Liver (tissue), 3 donors: ENCODE results near the gene MMD2.

Experiments
- EGR1 ChIP-seq, 2 donors: IDR thresholded peaks; 2 replicates each; pipeline ENCODE4 v1.6.1; 2016 to 2018; ENCODE audit warnings: antibody characterized with exemption in 2 of 2, low read depth in 2 of 2
- RXRA ChIP-seq, 2 donors: IDR thresholded peaks; 2 replicates each; pipeline ENCODE4 v1.6.1; 2017 to 2018; ENCODE audit warnings: antibody characterized with exemption in 2 of 2, mild to moderate bottlenecking in 1 of 2
- TF ChIP-seq, protein P1 (sequence below): IDR thresholded peaks from 2 replicates; pipeline ENCODE4 v1.6.1; 2016; ENCODE audit warnings: antibody characterized with exemption, mild to moderate bottlenecking
- TF ChIP-seq, protein P2 (sequence below): fragments of 150-350 bp; IDR thresholded peaks from 2 replicates; pipeline ENCODE4 v1.5.1; 2017; ENCODE audit warnings: improper control_type of control experiment, low read depth, low read length; ENCODE audit not compliant: missing input control
- TF ChIP-seq, protein P3 (sequence below): IDR thresholded peaks from 2 replicates; pipeline ENCODE4 v1.6.1; 2016; ENCODE audit warnings: antibody characterized with exemption
- donor health status: healthy.
- donor health status: healthy.

DNA sequence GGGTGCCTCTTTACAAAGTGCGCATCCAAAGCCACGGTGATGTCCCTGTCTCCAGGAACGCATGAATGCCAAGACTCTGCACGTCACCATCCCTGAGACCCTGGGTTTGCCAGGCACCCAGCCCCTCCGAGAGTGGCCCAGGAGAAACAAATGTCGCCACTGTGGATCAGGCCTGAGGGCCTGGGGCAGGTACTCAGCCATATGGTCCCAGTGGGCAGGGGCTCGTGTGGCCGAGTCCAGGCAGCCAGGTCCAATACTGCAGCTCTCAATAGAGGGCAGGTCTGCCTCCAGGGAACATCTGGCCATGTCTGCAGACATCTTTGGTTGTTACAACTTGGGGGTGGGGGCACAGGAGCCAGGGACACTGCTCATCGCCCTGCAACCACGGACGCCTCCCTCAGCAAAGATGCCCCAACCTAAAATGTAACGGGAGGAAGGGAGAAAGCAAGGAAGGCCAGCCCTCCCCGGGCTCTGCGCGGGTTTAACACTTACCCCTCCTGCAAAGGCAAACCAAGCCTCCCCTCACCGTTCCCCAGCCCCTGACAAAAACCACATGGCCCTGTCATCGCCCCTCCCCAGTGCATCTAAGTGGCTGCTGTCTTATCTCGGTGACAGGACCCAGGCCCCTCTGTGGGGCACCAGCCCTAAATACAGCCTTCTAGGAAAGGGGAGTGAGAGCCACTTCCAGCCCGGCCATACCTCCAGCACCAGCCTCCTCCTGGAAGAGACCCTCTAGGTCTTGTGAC is 86.9 kb downstream of the MMD2 start:
- TF ChIP-seq, protein P1, sequence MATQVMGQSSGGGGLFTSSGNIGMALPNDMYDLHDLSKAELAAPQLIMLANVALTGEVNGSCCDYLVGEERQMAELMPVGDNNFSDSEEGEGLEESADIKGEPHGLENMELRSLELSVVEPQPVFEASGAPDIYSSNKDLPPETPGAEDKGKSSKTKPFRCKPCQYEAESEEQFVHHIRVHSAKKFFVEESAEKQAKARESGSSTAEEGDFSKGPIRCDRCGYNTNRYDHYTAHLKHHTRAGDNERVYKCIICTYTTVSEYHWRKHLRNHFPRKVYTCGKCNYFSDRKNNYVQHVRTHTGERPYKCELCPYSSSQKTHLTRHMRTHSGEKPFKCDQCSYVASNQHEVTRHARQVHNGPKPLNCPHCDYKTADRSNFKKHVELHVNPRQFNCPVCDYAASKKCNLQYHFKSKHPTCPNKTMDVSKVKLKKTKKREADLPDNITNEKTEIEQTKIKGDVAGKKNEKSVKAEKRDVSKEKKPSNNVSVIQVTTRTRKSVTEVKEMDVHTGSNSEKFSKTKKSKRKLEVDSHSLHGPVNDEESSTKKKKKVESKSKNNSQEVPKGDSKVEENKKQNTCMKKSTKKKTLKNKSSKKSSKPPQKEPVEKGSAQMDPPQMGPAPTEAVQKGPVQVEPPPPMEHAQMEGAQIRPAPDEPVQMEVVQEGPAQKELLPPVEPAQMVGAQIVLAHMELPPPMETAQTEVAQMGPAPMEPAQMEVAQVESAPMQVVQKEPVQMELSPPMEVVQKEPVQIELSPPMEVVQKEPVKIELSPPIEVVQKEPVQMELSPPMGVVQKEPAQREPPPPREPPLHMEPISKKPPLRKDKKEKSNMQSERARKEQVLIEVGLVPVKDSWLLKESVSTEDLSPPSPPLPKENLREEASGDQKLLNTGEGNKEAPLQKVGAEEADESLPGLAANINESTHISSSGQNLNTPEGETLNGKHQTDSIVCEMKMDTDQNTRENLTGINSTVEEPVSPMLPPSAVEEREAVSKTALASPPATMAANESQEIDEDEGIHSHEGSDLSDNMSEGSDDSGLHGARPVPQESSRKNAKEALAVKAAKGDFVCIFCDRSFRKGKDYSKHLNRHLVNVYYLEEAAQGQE, result no peak
- TF ChIP-seq RXRA (IDR thresholded peaks at IDR 0.05), result no peak
- TF ChIP-seq, protein P2, sequence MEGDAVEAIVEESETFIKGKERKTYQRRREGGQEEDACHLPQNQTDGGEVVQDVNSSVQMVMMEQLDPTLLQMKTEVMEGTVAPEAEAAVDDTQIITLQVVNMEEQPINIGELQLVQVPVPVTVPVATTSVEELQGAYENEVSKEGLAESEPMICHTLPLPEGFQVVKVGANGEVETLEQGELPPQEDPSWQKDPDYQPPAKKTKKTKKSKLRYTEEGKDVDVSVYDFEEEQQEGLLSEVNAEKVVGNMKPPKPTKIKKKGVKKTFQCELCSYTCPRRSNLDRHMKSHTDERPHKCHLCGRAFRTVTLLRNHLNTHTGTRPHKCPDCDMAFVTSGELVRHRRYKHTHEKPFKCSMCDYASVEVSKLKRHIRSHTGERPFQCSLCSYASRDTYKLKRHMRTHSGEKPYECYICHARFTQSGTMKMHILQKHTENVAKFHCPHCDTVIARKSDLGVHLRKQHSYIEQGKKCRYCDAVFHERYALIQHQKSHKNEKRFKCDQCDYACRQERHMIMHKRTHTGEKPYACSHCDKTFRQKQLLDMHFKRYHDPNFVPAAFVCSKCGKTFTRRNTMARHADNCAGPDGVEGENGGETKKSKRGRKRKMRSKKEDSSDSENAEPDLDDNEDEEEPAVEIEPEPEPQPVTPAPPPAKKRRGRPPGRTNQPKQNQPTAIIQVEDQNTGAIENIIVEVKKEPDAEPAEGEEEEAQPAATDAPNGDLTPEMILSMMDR, result no peak
- TF ChIP-seq, protein P3, sequence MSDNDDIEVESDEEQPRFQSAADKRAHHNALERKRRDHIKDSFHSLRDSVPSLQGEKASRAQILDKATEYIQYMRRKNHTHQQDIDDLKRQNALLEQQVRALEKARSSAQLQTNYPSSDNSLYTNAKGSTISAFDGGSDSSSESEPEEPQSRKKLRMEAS, result no peak
- no peak for TF ChIP-seq EGR1 (IDR thresholded peaks at IDR 0.05; ENCODE audit: low read depth in 2 of 2)
